Muscle of leg (tissue), 11 donors: ENCODE data around the gene CNPY1. TPM values are rescaled to one million over a fixed set of nuclear protein-coding genes. Genes with fewer than 3 reads are reported as not detected.

Source experiments
- DNase-seq: peaks from one replicate; pipeline ENCODE4 v3.0.0; 2013
- H3K27ac ChIP-seq: one replicate; pipeline ENCODE4 v1.5.1; 2013; ENCODE audit warnings: mild to moderate bottlenecking, low read length, control low read depth
- H3K27me3 ChIP-seq: one replicate; pipeline ENCODE4 v1.6.1; 2013; ENCODE audit warnings: low read length; ENCODE audit not compliant: control insufficient read depth, insufficient read depth
- H3K36me3 ChIP-seq: one replicate; pipeline ENCODE4 v1.6.1; 2013; ENCODE audit warnings: low read length; ENCODE audit not compliant: control insufficient read depth, insufficient read depth
- H3K4me1 ChIP-seq: one replicate; pipeline ENCODE4 v1.6.1; 2013; ENCODE audit warnings: low read length; ENCODE audit not compliant: control insufficient read depth, insufficient read depth
- H3K4me3 ChIP-seq: one replicate; pipeline ENCODE4 v1.5.1; 2013; ENCODE audit warnings: low read length, control low read depth
- H3K9me3 ChIP-seq: replicated peaks from 2 replicates; pipeline ENCODE4 v1.6.1; 2013; ENCODE audit warnings: low read depth, low read length; ENCODE audit not compliant: control insufficient read depth
- WGBS: methylation state at CpG from one replicate; pipeline ENCODE4 v1.1.5; 2013; ENCODE audit warnings: missing lambda C conversion rate; ENCODE audit not compliant: insufficient coverage; 5-methylcytosine and 5-hydroxymethylcytosine counted together
- polyA plus RNA-seq, 8 donors: library from polyadenylated mRNA; unstranded; fragments of 120-200 nt; gene quantifications; one replicate each; pipeline versions ENCODE4 v1.2.1 to v1.2.3, GENCODE V29; 2013; ENCODE audit warnings: inconsistent platforms in 1 of 8, low replicate concordance in 1 of 8; ENCODE audit not compliant: insufficient read length in 8 of 8, insufficient read depth in 1 of 8
- total RNA-seq: library from RNA; stranded (reverse); fragments of 120-200 nt; gene quantifications from one replicate; pipeline ENCODE4 v1.2.4, GENCODE V29; 2013

The CNPY1 gene
- total and polyA plus RNA-seq, 9 donors = 0.11 to 0.44 (median 0.18) TPM; not detected in 6

DNA sequence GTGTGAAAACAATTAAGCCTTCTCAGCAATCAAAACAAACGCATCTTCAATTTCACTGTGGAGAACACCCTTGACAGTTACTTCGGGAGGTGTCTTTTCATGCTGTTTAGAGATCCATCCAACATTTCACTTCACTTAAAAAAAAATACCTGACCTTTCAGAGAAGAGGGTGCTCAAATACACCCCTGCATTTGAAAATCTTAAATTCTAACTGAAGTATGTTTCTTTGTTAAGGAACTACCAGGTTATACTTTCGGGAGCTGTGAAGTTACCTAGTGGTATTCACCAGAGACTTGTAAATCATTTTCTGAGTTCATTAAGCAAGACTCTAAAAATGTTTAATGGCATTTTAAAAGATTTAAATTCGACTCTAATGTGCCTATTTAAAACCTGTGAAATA is 38.8 kb downstream of the CNPY1 start:
- Histone ChIP-seq H3K4me3 (no peak overlapping the region), H3K4me1 (peaks cover 9% of the 10 kb centered on the region), H3K27me3 (peaks cover 63% of the 10 kb centered on the region), H3K27ac (no peak overlapping the region), H3K9me3 (no peaks in the 10 kb centered on the region), H3K36me3 (no peaks in the 10 kb centered on the region)
- no peak for DNase-seq
- WGBS = 17% methylated on average over 2 of the region's 4 CpGs

DNA sequence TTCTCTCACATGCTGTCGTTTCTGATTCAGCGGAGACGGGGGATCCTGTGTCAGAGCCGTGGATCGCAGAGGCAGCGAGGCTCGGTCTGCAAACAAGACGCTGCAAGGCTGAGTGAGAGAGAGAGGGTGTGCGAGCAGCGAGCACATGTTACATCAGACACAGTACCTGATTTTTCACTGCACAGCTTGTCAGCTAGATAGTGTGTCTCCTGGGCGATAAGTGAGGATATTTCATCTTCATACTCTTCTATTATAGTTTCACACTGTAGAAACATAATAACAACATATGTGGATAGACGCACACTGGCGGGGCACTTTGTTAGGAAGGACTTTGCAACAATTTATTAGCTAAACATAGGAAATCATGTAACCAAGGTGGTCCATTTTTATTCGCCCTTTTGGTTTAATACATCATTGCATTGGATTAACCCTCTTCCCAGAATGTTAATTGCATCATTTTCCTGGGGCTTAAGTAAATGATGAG is 39.5 kb downstream of the CNPY1 start:
- DNase-seq = no peak
- no peak overlapping the region for H3K27ac ChIP-seq
- no peaks in the 10 kb centered on the region for H3K36me3 ChIP-seq
- H3K4me3 ChIP-seq = no peak overlapping the region
- H3K4me1 ChIP-seq = peaks cover 9% of the 10 kb centered on the region
- WGBS = 7% methylated on average over 3 of the region's 14 CpGs
- H3K27me3 ChIP-seq = peaks cover 58% of the 10 kb centered on the region
- H3K9me3 ChIP-seq = no peaks in the 10 kb centered on the region

DNA sequence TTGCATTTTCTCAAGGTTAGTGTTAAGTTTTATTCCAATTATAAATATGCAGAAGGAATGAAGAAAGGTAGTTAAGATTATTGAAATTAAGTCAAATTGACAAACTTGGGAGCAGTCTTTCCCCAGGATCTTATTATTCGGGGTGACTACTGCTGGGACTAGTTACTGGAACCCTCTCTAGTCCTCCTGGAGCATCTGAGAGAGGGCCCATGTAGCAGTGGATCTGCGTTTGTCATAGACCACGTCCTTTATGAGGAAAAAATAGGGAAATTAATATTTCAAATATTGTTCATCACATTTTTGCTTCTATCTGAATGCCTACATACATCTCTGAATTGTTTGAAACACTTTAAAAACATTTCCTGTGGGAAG is 41.0 kb downstream of the CNPY1 start:
- Histone ChIP-seq H3K9me3 (no peaks in the 10 kb centered on the region), H3K4me1 (peaks cover 9% of the 10 kb centered on the region), H3K27ac (no peak overlapping the region), H3K4me3 (no peak overlapping the region), H3K36me3 (no peaks in the 10 kb centered on the region), H3K27me3 (peaks cover 60% of the 10 kb centered on the region)
- DNase-seq = no peak
- WGBS = no CpG with 5 or more reads among the region's 3 CpGs

DNA sequence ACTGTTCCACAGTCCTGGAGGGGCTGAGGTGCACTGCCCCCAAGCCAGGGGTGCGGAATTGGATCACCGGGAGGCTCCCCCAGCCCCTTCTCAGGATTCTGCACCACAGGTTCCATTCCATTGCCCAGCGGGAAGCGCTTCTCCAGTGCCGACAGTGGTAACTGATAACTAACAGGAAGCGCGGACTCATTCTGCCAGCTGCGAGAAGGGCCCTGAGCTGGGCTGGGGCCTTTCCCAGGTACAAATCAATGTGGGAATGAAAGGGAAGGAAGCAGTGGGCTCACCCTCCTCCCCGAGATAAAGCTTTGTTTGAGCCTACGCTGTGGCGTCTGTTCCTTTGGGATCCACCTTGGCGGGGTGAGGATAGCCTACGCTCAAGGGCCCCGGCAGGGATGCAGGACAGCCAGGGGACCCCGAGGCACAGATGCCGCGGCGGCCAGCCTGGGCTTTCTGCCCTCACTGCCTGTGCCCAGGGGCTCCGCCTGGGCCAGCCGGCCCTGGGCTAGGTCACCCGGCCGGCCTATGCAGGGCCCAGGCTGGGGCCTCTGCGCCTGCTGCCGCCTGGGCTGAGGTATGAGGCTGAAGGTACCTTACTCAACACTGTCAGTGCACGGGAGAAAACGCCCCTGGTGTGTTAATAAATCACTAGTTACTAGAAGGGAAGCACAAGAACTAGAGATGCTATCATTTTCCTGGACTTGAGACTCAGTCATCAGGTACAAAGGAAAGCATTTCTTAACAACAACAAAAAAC is 49.0 kb downstream of the CNPY1 start:
- Histone ChIP-seq H3K36me3 (no peaks in the 10 kb centered on the region), H3K9me3 (no peaks in the 10 kb centered on the region), H3K27ac (no peak overlapping the region), H3K4me3 (no peak overlapping the region), H3K27me3 (peaks cover 55% of the 10 kb centered on the region), H3K4me1 (no peaks in the 10 kb centered on the region)
- WGBS = 76% methylated on average over 13 of the region's 26 CpGs
- no peak for DNase-seq

DNA sequence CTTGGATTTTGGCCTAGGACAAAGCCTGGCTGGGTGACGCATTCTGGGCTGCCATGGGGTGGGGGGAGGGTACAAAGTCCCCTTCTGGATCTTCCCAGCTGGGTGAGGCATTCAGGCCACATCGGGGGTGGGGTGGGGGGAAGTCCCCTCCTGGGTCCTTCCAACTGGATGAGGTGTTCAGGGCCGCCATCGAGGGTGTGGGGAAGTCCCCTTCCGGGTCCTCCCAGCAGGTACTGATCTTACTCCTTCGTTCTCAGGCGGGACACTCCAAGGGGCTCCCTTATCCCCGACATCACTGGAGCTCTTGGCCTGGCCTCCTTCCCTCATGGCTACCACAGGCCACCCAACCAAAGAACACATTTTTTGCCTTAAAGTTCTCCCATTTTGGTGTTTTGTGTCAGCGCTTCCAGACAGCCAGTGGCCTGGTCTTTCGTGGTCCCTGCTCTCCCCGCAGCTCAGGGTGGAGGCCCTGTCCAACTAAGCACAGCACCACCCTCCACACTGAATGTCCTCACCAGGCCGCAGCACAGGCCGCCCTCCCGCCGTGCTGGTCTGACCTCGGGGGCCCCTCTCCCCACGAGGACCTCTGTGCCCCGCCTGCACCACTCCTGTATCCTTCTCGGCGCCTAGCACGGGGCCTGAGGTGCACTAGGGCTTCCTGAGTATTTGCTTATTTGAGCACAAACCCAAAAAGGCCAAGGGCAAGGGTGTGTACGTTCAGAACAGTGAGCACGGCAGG is 49.9 kb downstream of the CNPY1 start:
- no peaks in the 10 kb centered on the region for H3K9me3 ChIP-seq
- H3K36me3 ChIP-seq = no peaks in the 10 kb centered on the region
- no peak overlapping the region for H3K27ac ChIP-seq
- WGBS = 83% methylated on average over 20 of the region's 23 CpGs
- H3K4me3 ChIP-seq = no peak overlapping the region
- no peak for DNase-seq
- H3K4me1 ChIP-seq = no peaks in the 10 kb centered on the region
- peaks cover 57% of the 10 kb centered on the region for H3K27me3 ChIP-seq

DNA sequence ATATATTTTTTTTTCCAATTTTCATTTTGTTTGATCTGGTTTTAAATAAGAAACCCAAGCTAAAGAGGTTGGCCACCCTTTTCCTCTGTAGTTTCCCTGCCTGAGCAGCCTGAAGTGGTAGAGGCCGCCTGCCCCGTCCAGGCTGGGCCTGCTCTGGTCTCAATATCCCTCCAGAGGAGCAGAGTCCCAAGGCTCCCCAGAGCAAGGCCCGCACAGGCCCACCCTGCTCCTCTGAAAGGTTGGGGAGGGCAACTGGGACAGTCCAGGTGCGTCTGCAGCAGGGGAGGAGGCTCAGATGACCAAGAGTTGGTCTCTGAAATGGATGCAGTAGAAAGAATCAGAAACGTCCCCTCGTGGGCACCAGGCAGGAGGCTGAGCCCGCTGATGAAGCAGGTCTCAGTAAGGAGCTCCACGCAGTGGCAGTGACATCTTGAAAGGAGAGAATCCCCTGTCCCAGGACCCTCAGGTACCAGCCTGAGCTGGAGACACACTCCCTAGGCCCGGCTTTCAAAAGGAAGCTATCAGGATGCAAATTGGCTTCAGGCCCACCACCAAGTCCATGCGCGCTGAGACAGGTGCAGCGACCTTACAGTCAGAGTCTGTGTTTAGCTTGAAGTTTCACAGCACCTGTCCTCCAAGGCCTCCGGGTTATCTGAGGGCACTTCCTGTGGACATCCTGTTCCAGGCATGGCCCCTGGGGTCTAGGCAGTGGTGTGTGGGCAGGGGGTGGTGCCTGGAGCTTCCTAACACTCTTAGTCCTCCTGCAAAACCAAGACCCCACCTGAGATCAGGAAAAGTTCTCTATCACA is 50.7 kb downstream of the CNPY1 start:
- H3K9me3 ChIP-seq = no peaks in the 10 kb centered on the region
- no peak overlapping the region for H3K4me3 ChIP-seq
- WGBS = 83% methylated on average over 9 of the region's 13 CpGs
- no peaks in the 10 kb centered on the region for H3K36me3 ChIP-seq
- no peak overlapping the region for H3K27ac ChIP-seq
- DNase-seq = peak; percentile 23
- peaks cover 4% of the 10 kb centered on the region for H3K4me1 ChIP-seq
- peaks cover 59% of the 10 kb centered on the region for H3K27me3 ChIP-seq

DNA sequence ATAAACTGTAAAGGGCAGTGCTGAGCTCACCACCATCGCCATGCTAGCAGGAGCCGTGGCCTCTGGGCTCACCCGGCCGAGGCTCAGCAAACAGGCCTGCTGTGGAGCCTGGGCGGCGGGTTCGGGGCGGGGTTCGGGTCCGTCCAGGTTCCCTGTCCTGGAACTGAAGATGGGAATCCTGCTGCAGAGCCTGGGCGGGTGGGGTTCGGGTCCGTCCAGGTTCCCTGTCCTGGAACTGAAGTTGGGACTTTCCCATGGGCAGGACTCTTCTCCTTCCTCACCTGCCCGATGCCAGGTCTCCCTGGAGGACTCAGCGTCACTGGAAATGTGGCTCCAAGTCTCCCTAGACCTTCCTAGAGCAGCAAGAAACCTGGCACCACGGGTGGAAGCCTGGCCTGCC is 51.8 kb downstream of the CNPY1 start:
- WGBS = 84% methylated on average over 16 of the region's 16 CpGs
- Histone ChIP-seq H3K4me1 (peaks cover 9% of the 10 kb centered on the region), H3K9me3 (no peaks in the 10 kb centered on the region), H3K36me3 (no peaks in the 10 kb centered on the region), H3K4me3 (no peak overlapping the region), H3K27me3 (peaks cover 66% of the 10 kb centered on the region), H3K27ac (no peak overlapping the region)
- DNase-seq = no peak

DNA sequence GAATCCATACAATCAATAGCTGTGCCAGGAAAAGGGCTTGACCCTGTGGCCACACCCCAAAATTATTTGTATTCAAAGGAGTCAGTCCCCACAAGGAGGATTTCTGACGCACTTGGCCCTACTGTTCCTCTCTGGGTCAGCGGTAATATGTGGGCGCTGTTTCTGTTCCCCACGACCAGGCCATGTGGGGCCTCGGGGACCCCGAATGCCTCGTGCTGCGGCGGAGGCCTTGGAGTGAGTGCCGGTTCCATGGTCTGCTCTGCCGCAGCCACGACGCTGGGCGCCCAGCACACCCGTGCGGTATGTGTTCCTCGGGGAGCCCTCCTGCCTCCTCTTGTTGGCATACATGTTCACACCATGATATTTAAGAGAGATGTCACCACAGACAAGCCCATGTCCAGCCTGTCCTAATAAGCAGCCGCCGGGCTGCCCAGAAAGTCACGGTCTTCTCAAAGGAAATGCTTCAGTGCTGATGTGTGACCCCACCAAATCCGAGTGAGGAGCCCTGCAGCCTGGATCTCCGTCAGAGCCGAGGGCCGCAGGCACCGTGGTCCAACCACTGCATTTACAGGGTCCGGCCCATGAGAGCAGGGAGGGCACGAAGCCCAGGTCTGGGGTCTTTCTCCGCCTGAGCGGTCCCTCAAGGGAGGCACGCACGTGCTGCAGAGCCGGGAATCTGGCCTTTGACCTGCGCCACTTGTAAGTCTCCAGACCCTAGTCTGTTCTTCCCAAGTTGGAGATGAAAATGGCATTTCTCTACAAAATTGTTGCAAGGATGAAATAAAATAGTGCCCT is 52.4 kb downstream of the CNPY1 start:
- 81% methylated on average over 32 of the region's 33 CpGs for WGBS
- Histone ChIP-seq H3K9me3 (no peaks in the 10 kb centered on the region), H3K27ac (no peak overlapping the region), H3K27me3 (peaks cover 68% of the 10 kb centered on the region), H3K4me3 (no peak overlapping the region), H3K36me3 (no peaks in the 10 kb centered on the region), H3K4me1 (peaks cover 9% of the 10 kb centered on the region)
- DNase-seq = no peak

DNA sequence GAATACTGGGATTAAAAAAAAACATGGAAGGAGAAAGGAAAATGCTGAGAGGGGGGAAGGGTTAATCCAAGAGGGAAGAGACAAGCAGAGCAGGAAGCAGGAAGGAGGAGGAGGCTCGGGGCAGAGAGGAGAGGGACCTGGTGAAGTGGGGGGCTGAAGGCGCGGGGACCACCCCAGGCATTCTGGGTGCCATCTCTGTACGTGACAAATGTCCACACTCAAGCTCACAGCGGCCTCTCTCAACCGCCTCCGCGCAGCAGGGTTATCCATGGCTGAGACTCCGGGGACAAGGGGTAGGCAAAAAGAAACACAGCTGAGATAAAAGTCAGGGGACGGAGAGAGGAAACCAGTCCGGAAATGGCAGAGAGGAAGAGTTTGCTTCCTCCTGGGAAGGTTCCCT is 54.5 kb downstream of the CNPY1 start:
- no peak overlapping the region for H3K4me3 ChIP-seq
- peaks cover 70% of the 10 kb centered on the region for H3K27me3 ChIP-seq
- 67% methylated on average over 11 of the region's 11 CpGs for WGBS
- H3K4me1 ChIP-seq = peaks cover 9% of the 10 kb centered on the region
- H3K9me3 ChIP-seq = no peaks in the 10 kb centered on the region
- H3K36me3 ChIP-seq = no peaks in the 10 kb centered on the region
- DNase-seq = no peak
- H3K27ac ChIP-seq = no peak overlapping the region
